GM23338 (cell line): ENCODE results near the gene NHS.

Source experiments
- CREB1 ChIP-seq: fragments of 250-450 bp; sonication (Bioruptor Pico); IDR thresholded peaks from 2 replicates; pipeline ENCODE4 v1.5.0; 2020; ENCODE audit warnings: low read depth, mild to moderate bottlenecking, moderate library complexity
- CTCF ChIP-seq, 2 experiments: fragments of 200-600 bp in 1 of 2; sonication (generic) in 1 of 2; conservative IDR thresholded peaks; 2 replicates each; pipeline versions ENCODE4 v1.5.1 to v1.6.1; 2016 to 2017; ENCODE audit warnings: antibody characterized with exemption in 2 of 2, low read depth in 2 of 2, mild to moderate bottlenecking in 2 of 2, moderate library complexity in 1 of 2
- ETS1 ChIP-seq: IDR thresholded peaks from 2 replicates; pipeline ENCODE4 v1.6.1; 2016; ENCODE audit warnings: antibody characterized with exemption
- EZH2 ChIP-seq: fragments of 200-600 bp; sonication (generic); IDR thresholded peaks from one replicate; pipeline ENCODE4 v1.8.0; 2017; ENCODE audit warnings: antibody characterized with exemption, mild to moderate bottlenecking, low read depth; ENCODE audit not compliant: unreplicated experiment
- EZH2phosphoT487 ChIP-seq: fragments of 200-600 bp; sonication (generic); IDR thresholded peaks from one replicate; pipeline ENCODE4 v1.8.1; 2018; ENCODE audit warnings: antibody characterized with exemption; ENCODE audit not compliant: unreplicated experiment
- NANOG ChIP-seq: IDR thresholded peaks from 2 replicates; pipeline ENCODE4 v1.6.1; 2016; ENCODE audit warnings: antibody characterized with exemption, borderline replicate concordance
- POLR2AphosphoS5 ChIP-seq: IDR thresholded peaks from 2 replicates; pipeline ENCODE4 v1.6.1; 2016; ENCODE audit warnings: antibody characterized with exemption, low read depth
- REST ChIP-seq: IDR thresholded peaks from one replicate; pipeline ENCODE4 v1.6.1; 2018; ENCODE audit warnings: antibody characterized with exemption; ENCODE audit not compliant: unreplicated experiment
- STAT1 ChIP-seq: IDR thresholded peaks from one replicate; pipeline ENCODE4 v1.6.1; 2016; ENCODE audit warnings: antibody characterized with exemption; ENCODE audit not compliant: unreplicated experiment

GRCh38 chrX:17448188-17448587 lies 73.2 kb downstream of the NHS start:
- TF ChIP-seq POLR2AphosphoS5 (no peak), CTCF (conservative IDR thresholded peaks at IDR 0.05; ENCODE audit: low read depth in 2 of 2) (no peak), EZH2phosphoT487 (no peak), REST (no peak), EZH2 (no peak), CREB1 (CRISPR knock-in tag) (no peak), ETS1 (no peak), STAT1 (no peak), NANOG (no peak)
